GM18502 (cell line): Measurements from ENCODE around the gene ABHD10.
"Not testable (repeated sequence)": the region's sequence is repeated elsewhere in the genome, so short reads cannot be mapped to it uniquely, and the experiment has no call there.

Experiments
- ATAC-seq: cut with Tn5 transposase; IDR thresholded peaks from one replicate; pipeline ENCODE4 v1.9.1; 2021; ENCODE audit warnings: mild to moderate bottlenecking; ENCODE audit not compliant: unreplicated experiment, poor library complexity

ABHD10 gene

DNA sequence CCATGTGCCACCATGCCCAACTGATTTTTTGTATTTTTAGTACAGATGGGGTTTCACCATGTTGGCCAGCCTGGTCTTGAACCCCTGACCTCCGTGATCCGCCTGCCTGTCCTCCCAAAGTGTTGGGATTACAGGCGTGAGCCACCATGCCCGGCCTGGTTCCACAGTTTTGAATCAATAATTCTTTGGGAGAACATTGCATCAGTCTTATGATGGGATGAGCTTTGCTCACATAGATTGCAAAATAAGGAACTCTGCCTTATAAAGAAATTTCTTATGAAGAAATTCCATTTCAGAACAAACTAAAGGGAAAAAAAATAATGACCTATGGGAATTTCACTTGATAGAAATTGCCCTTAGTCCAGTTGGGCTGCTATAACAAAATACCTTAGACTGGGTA is 39.9 kb downstream of the ABHD10 start:
- no peak for ATAC-seq

DNA sequence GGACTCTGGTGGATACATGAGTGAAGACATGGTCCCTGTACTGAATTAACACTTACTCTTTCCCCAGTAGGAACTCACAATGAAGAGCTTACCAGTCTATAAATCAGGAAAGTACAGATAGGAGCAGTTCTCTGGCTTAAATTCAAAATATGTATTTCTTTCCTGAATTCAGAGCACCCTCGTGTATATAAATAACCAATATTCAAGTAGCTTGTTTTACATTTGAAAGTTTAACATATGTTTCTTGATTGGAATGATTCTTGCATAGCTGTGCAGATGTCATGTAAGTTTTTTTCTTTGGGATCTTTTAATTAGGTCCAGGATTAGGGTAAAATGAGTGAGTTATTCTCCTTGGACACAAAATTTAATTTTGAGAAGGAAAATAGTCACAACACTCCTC is 40.9 kb downstream of the ABHD10 start:
- ATAC-seq, result no peak

DNA sequence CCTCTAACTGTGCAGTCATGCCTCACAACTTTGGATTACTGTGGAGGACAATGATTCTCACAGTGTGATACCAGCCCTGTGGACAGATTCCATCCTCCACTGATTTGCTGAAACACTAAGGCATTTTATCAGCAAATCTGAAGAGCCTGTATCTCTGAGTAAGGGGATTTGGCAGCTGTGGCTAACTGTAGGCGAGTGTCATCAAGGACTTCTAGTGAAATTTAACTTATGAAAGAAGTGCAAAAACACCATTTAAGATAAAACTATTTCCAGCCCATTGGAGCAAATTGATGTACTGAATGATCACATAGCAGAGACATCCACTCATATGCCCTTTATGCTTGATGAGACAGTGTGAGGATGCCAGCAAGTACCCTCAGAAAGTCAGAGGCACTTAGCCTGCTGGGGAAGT is 41.9 kb downstream of the ABHD10 start:
- ATAC-seq, result no peak

DNA sequence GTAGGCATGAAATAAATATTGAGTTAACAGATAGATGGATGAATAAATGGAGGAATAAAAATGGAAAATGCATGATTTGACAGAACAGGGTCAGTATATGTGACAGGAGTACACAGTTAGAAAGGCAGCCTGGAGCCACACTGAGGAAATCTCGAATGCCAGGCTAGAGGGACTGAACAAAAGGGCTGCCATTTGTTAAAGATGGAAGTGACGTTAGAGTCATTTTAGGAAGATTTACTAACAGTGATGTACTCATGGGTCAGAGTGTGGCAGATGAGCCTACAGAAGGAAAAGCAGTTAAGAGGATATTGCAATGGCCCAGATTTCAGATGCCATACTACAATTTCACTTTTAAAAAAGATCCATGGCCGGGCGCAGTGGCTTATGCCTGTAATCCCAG is 48.3 kb downstream of the ABHD10 start:
- ATAC-seq, result no peak

DNA sequence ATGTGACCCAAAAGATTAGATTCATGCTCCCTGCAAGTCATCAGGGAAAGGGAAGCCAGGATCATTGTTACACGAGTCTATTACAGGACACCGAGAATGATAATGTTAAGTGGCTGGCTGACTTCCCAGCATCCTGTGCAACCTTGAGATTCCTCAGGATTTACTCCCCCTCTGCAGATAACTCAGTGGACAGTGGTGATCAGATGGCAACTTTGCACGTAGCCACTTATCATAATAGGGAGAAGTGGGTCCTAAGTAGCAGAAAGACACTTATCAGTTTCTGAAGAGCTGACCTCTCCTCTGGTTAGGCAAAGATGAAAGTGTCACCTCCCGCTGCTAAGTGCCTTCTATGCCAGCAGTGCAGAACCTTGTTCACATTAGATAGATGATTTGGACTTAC is 49.0 kb downstream of the ABHD10 start:
- no peak for ATAC-seq

DNA sequence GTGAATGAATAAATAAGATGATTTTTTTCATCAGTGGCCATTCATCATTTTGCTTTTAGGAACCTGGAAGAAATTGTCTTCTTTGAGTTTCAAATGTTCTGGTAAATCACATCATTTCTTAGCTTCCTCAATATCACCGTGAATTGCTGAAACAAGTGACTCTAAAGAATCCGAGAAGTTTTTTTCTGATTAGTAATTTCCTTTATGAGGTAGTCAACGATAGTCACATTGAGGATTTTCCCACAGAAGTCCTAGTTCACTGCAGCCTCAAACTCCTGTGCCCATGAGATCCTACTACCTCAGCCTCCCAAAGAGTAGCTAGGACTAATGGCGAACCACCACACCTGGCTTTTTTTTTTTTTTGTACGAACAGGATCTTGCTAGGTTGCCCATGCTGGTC is 52.1 kb downstream of the ABHD10 start:
- no peak for ATAC-seq

DNA sequence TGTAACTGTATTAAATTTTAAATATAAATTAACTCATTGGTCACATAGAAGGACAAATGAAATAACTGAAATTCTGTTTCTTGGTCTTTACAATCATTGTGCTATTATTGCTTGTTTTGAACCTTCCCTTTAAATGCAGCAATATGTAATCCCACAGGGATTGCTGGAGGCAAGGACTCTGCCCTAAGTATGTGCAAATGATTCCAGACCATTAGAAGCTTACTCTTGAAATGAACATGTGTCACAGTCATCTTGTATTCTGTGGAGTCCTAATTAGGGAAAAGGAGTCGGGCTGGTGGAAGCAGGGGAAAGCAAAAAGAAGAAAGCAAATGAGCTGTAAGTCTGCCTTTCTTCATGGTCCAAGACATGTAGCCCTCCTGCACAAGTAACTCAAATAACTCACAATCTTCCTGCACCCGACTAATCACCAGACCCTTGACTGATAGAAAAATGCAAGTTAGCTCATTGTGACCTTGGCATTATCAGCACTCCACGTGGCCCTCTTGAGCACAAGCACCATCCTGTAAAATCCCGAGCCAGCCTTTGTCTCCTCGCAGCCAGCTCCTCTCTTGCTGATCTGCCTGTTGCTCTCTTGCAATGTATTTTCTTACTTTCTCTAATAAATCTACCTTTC is 53.4 kb downstream of the ABHD10 start:
- ATAC-seq, result no peak

DNA sequence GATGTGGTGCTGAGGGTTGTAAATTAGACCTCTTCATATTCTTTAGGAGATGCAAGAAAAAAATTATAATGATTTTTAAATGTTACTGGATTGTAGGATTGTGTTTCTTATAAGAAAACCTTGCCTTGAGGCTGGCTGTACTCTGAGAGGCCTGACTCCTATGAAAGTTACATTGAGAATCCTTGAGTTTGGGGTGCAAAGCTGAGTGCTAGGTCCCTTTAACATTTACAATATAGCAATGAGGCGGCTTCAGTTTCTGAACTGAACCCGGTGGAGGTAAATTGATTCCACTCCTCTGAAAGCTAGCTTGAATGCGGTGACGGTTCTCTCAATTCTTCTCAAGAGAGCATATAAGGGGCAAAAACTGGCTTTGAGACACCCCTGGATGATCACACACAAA is 55.6 kb downstream of the ABHD10 start, which contains the start of gene TMPRSS7:
TMPRSS7 (plus strand) TSS at position 301 of the 400 bp plus-strand sequence. CDS start 110 bp downstream, outside the sequence.
- ATAC-seq, result no peak

DNA sequence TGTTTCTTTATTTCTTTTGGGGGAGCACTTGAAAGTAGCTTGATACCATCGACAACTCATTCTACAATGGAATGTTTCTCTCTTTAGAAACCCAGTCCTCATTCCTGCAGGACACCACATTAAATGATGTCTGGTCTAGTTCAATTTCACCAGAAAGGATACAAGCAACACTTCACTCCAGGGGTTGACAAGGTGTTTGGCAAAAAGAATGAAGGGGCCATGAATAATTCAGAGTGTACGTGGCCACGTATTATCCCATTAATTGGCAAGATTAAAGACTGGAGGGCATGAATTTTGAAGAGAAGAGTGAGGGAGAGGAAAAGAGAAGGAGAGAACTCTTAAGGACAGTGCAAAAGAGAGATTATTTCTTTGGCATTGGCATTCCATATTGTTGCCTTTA is 56.4 kb downstream of the ABHD10 start:
- no peak for ATAC-seq

DNA sequence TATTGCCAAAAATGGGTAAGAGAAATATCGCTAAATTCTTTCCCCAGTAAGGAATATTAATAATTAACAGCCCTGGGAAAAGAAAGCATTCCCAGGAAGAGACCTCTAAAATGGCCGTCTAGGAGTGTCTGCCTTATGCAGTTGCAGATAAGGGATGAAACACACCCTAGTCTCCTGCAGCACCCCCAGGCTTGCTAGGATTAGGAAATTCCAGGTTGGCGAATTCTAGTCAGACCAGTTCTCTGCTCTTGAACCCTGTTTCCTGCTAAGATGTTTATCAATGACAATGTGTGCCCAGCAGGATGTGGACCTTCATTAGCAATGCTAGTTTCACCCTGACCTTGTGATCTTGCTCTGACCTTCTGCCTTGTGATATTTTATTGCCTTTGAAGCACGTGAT is 58.4 kb downstream of the ABHD10 start:
- not testable (repeated sequence) for ATAC-seq

DNA sequence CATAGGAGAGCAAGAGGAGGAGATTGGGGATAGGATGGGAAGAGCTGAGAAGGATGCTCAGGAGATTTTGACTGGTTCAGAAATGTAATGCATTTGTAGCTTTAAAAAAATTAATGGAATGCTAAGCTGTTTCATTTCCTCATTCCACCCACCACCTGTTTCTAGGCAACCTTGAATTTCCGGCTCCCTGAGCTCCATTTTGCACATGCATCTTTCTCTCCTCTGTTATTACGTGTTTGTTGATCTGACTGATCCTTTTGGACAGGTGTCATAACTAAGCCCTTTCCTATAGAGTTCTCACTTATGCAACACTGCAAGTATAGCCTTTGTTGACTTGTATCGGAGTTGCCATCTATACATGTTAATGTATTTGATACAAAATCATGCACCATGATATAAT is 60.0 kb downstream of the ABHD10 start:
- peak; percentile 53 for ATAC-seq

DNA sequence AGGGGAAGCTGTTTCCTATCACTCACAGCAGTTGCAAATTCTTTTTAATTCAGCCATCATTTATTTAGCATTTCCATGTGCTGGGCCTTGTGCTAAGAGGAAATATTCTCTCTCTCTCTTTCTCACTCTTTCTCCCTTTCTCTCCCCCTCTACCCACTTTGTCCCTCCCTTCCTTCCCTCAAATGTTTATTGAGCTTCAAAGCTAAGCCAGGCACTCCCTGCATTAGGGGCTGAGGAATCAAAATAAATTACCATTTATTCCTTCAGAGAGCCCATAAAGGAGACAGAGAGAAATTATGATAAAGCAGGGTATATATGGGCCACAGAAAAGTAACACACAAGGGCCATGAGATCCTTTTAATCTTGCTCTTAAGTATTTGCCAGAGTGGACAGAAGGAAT is 62.5 kb downstream of the ABHD10 start:
- ATAC-seq, result no peak

DNA sequence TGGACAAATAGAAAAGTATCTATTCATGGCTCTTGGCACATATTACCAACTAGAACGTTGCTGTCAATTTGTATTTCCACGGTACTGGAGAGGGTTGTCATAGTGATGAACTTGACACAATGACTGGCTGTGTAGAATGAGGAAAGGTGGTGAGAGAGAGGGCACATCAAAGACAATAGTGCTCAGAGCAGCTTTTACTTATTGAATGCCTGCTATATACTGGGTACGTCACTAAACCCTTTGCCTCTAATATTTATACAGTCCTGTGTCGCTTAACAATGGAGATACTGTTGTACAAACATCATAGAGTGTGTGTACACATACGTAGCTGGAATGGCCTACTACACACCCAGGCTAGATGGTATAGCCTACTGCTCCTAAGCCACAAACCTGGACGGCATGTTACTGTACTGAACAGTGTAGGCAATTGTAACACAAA is 64.0 kb downstream of the ABHD10 start:
- no peak for ATAC-seq
